Measurements from ENCODE around the gene OMA1. TPM values are rescaled to one million over a fixed set of nuclear protein-coding genes. Genes with fewer than 3 reads are reported as not detected.

Gene OMA1
- polyA plus RNA-seq, 1 of the 3 experiments (the other 2 are of a cell fraction): 6.9 TPM

- H3K27me3 ChIP-seq (ENCODE audit: insufficient read depth): no peaks in the 10 kb centered on the region
Observed at GRCh38 chr1:58571616-58572015, 25.1 kb upstream of the OMA1 start.

DNA sequence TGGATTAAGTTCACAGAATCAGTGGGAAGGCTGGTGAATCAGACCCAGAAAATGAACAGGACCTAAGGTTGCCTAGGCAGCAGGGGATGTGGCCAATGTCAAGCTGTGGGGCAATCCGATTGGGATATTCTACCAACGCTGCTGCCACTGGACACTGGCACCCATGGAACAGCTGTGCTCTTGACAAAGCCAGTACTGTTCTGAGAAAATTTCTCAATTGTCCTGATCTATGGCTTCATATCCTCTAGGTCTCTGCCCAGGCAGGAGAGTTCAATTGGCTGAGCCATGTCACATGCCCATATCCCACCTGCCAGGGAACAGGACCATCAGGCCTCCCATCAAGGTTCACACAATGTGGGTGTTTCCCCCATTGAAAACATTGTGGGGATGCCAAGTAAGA, 24.3 kb upstream of the OMA1 start:
- no peaks in the 10 kb centered on the region for H3F3A ChIP-seq (replicated peaks; ENCODE audit: insufficient read depth)
- WGBS (ENCODE audit: low lambda C conversion rate): 71% methylated on average over 2 of the region's 2 CpGs
- no peaks in the 10 kb centered on the region for H3K79me2 ChIP-seq (ENCODE audit: insufficient read depth)
- no peak overlapping the region for H2AFZ ChIP-seq (ENCODE audit: low read depth)
- no peaks in the 10 kb centered on the region for H3K9me3 ChIP-seq
- no peaks in the 10 kb centered on the region; a peak in 1 of 4 replicates for H3K4me1 ChIP-seq (ENCODE audit: control insufficient read depth in 1 of 2, insufficient read depth in 2 of 2, low read depth in 1 of 2, low read length in 1 of 2)
- no peak overlapping the region for H3K27ac ChIP-seq (ENCODE audit: low read depth in 2 of 2, low read length in 1 of 2)
- no peak overlapping the region for H3K9ac ChIP-seq
- POLR2A ChIA-PET: no interaction called here
- DNase-seq: no peak
- H3K27me3 ChIP-seq (ENCODE audit: insufficient read depth): no peaks in the 10 kb centered on the region
- no peaks in the 10 kb centered on the region for H3K9me2 ChIP-seq
- CTCF ChIA-PET: interaction anchor here (0.9 kb wide), 1 partner anchor 82 kb away, joined by 3 read pairs; no protein-coding TSS in a partner anchor
- no peak overlapping the region for H3K4me2 ChIP-seq
- H3K36me3 ChIP-seq (replicated peaks in 1 of 2; ENCODE audit: control insufficient read depth in 1 of 2, insufficient read depth in 2 of 2, low read length in 1 of 2): no peaks in the 10 kb centered on the region
- H4K20me1 ChIP-seq (ENCODE audit: insufficient read depth): no peaks in the 10 kb centered on the region
- no peak overlapping the region for H3K4me3 ChIP-seq (ENCODE audit: low read depth in 2 of 2, low read length in 1 of 2)
- TF ChIP-seq TEAD4 (IDR thresholded peaks at IDR 0.05; ENCODE audit: borderline replicate concordance, insufficient read depth) (no peak), MEF2A (IDR thresholded peaks at IDR 0.05; ENCODE audit: borderline replicate concordance, low read depth) (no peak), RFX5 (IDR thresholded peaks at IDR 0.05; ENCODE audit: low read length) (no peak), SMC3 (IDR thresholded peaks at IDR 0.05; ENCODE audit: low read depth, low read length) (no peak), FOXM1 (IDR thresholded peaks at IDR 0.05; ENCODE audit: low read depth) (no peak), YY1 (IDR thresholded peaks at IDR 0.05; ENCODE audit: low read depth) (no peak)
- TF ChIP-seq, protein P1, sequence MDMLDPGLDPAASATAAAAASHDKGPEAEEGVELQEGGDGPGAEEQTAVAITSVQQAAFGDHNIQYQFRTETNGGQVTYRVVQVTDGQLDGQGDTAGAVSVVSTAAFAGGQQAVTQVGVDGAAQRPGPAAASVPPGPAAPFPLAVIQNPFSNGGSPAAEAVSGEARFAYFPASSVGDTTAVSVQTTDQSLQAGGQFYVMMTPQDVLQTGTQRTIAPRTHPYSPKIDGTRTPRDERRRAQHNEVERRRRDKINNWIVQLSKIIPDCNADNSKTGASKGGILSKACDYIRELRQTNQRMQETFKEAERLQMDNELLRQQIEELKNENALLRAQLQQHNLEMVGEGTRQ (IDR thresholded peaks at IDR 0.05; ENCODE audit: borderline replicate concordance, low read depth, low read length): no peak
- TF ChIP-seq, protein P2, sequence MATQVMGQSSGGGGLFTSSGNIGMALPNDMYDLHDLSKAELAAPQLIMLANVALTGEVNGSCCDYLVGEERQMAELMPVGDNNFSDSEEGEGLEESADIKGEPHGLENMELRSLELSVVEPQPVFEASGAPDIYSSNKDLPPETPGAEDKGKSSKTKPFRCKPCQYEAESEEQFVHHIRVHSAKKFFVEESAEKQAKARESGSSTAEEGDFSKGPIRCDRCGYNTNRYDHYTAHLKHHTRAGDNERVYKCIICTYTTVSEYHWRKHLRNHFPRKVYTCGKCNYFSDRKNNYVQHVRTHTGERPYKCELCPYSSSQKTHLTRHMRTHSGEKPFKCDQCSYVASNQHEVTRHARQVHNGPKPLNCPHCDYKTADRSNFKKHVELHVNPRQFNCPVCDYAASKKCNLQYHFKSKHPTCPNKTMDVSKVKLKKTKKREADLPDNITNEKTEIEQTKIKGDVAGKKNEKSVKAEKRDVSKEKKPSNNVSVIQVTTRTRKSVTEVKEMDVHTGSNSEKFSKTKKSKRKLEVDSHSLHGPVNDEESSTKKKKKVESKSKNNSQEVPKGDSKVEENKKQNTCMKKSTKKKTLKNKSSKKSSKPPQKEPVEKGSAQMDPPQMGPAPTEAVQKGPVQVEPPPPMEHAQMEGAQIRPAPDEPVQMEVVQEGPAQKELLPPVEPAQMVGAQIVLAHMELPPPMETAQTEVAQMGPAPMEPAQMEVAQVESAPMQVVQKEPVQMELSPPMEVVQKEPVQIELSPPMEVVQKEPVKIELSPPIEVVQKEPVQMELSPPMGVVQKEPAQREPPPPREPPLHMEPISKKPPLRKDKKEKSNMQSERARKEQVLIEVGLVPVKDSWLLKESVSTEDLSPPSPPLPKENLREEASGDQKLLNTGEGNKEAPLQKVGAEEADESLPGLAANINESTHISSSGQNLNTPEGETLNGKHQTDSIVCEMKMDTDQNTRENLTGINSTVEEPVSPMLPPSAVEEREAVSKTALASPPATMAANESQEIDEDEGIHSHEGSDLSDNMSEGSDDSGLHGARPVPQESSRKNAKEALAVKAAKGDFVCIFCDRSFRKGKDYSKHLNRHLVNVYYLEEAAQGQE (IDR thresholded peaks at IDR 0.05; ENCODE audit: low read depth, low read length): no peak

More at GRCh38 chr1:58571616-58572015, 25.1 kb upstream of the OMA1 start:
- H2AFZ ChIP-seq (ENCODE audit: low read depth): no peak overlapping the region
- H3K4me2 ChIP-seq: no peak overlapping the region
- TF ChIP-seq TCF12 (IDR thresholded peaks at IDR 0.05): no peak
- no peak for TF ChIP-seq RAD21 (IDR thresholded peaks at IDR 0.05; ENCODE audit: low read length)
- no peak for TF ChIP-seq MXI1 (IDR thresholded peaks at IDR 0.05; ENCODE audit: low read depth, low read length)
- no peak for TF ChIP-seq NRF1 (IDR thresholded peaks at IDR 0.05; ENCODE audit: low read depth, low read length)
- no peak for TF ChIP-seq CHD2 (IDR thresholded peaks at IDR 0.05; ENCODE audit: low read length, partially characterized antibody)
- no peak for TF ChIP-seq ZBTB33 (IDR thresholded peaks at IDR 0.05; ENCODE audit: borderline replicate concordance, low read depth)
- no peak for TF ChIP-seq MEF2A (IDR thresholded peaks at IDR 0.05; ENCODE audit: borderline replicate concordance, low read depth)
- no peak for TF ChIP-seq TAF1 (IDR thresholded peaks at IDR 0.05; ENCODE audit: borderline replicate concordance, low read depth, low read length)
- no peak for TF ChIP-seq YY1 (IDR thresholded peaks at IDR 0.05; ENCODE audit: low read depth)
- POLR2A ChIA-PET: no interaction called here
- H3K27ac ChIP-seq (ENCODE audit: low read depth in 2 of 2, low read length in 1 of 2): no peak overlapping the region
- CTCF ChIA-PET: interaction anchor here (0.9 kb wide), 1 partner anchor 82 kb away, joined by 3 read pairs; no protein-coding TSS in a partner anchor
- no peaks in the 10 kb centered on the region for H3K9me3 ChIP-seq
- H3K9ac ChIP-seq: no peak overlapping the region
- no peak overlapping the region for H3K4me3 ChIP-seq (ENCODE audit: low read depth in 2 of 2, low read length in 1 of 2)
- H3K36me3 ChIP-seq (replicated peaks in 1 of 2; ENCODE audit: control insufficient read depth in 1 of 2, insufficient read depth in 2 of 2, low read length in 1 of 2): no peaks in the 10 kb centered on the region
- no peaks in the 10 kb centered on the region for H3K9me2 ChIP-seq
- no peaks in the 10 kb centered on the region; a peak in 1 of 4 replicates for H3K4me1 ChIP-seq (ENCODE audit: control insufficient read depth in 1 of 2, insufficient read depth in 2 of 2, low read depth in 1 of 2, low read length in 1 of 2)
- no peaks in the 10 kb centered on the region for H3K79me2 ChIP-seq (ENCODE audit: insufficient read depth)
- no peaks in the 10 kb centered on the region for H3F3A ChIP-seq (replicated peaks; ENCODE audit: insufficient read depth)
- DNase-seq: no peak
- H4K20me1 ChIP-seq (ENCODE audit: insufficient read depth): no peaks in the 10 kb centered on the region
